Rectal smooth muscle tissue (tissue), 1 donor: Measurements from ENCODE around the gene FHOD1.
A peak's percentile ranks its signal among the peaks of the same experiment; 100 is the strongest.

Experiments used
- H3K27ac ChIP-seq: one replicate; pipeline ENCODE4 v1.7.0; 2013; ENCODE audit warnings: low read depth, low read length, inconsistent platforms
- H3K27me3 ChIP-seq: one replicate; pipeline ENCODE4 v1.7.0; 2013; ENCODE audit warnings: low read length; ENCODE audit not compliant: control insufficient read depth, insufficient read depth
- H3K36me3 ChIP-seq: one replicate; pipeline ENCODE4 v1.7.0; 2013; ENCODE audit warnings: low read length; ENCODE audit not compliant: control insufficient read depth, insufficient read depth
- H3K4me1 ChIP-seq: one replicate; pipeline ENCODE4 v1.7.0; 2013; ENCODE audit warnings: low read length; ENCODE audit not compliant: control insufficient read depth, insufficient read depth
- H3K4me3 ChIP-seq: one replicate; pipeline ENCODE4 v1.7.0; 2013; ENCODE audit warnings: low read length
- H3K9ac ChIP-seq: one replicate; pipeline ENCODE4 v1.7.0; 2013; ENCODE audit warnings: low read length

FHOD1 gene

DNA sequence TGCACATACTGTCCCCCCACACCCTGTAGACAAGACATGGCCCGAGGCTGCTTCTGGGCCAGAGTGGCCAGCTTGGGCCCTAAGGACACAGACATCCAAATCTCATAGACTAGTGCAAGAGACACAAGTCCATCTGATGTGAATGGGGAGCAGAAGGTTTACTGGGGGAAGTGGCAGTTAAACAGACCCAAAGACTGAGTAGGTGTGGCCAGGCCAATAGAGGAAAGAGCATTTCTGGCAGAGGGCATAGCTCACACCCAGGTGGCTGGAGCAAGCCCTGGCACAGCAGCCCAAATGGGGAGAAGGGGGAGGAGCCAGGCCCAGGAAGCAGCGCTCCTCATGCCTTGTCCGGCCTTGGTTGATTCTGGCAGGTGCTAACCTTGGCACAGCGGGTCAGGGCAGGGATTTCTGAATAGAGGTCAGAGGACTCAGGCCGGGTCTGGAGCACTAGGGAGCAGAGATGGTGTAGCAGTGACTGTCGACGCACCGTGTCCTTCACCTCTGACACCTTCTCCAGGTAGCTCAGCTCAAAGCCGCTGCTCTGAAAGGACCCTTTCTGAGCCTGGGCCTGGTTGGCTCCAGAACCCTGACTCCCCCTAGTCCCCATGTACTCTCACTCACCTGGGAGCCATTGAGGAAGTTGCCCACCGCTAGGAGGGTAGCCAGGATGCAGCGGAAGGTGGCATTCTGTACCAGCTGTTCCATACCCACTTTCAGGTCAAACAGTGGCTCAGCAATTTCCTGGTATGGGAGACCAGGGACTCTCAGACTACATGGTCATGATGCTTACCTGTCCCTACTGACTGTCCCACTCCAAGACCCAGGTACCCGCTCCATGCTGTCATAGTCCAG lies 16.2 kb downstream of the FHOD1 start:
- Histone ChIP-seq H3K27me3 (no peaks in the 10 kb centered on the region), H3K27ac (no peak overlapping the region), H3K9ac (no peak overlapping the region), H3K36me3 (peaks cover 36% of the 10 kb centered on the region), H3K4me1 (peaks cover 6% of the 10 kb centered on the region), H3K4me3 (no peak overlapping the region)

DNA sequence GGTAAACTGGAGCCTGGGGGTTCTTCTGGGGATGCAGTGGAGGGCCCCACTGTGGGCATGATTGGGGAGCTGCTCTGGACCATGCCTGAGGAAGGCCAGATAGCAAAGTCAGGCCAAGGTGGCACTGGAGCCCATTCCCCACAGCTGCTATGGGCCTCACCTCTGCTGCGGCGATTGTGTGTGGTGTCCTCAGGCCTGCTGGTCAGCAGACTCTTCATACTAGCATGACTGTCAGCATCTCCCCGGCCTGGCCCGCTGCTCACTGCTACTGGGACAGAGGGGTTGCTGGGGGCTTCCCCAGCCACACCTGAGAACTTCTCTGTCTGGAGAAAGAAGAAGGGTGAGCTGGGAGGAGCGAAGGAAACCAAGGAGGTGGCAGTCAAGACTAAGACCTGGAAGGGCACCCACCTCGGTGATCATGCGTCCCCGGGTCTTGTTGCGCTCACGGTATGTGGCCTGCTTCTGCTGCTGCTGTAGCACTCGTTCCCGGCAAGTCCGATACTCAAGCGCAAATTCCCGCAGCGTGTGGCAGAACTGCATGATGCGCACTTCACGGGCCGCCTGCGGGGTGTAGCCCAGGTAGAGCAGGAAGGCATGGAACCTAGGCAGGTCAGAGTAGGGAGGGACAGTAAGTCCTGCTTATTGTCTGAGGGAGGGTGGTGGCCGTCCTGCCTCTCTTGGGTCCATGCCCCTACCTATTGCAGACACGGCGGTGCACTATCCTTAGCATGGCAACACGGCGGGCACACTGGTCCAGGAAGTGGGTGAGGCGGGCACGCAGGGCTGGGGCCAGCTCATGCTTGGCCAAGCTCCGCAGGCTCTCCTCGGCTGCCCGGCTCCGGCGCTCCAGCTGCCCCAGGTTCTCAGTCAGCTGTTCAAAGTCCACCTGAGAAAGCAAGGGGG lies 17.1 kb downstream of the FHOD1 start:
- no peak overlapping the region for H3K9ac ChIP-seq
- no peaks in the 10 kb centered on the region for H3K27me3 ChIP-seq
- no peak overlapping the region for H3K4me3 ChIP-seq
- H3K36me3 ChIP-seq, result peaks cover 31% of the 10 kb centered on the region
- peaks cover 8% of the 10 kb centered on the region for H3K4me1 ChIP-seq
- H3K27ac ChIP-seq, result no peak overlapping the region

DNA sequence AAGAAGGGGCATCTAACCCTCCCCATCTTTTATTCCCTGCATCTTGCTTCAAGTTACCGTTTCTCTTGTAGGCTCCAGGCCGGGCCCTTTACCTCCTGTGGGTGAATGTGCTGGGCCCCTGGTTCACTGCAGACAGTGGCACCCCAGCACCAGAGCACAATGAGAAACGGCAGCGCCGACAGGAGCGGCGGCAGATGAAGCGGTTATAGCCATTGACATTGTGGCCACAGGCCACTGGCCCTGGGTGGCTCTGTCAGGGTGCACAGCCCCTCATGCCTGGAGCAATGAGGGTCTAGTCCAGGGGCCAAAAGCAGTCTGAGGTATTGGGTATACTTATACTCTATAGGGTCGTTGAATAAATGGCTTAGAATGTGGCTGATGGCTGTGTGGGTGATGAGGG lies 18.4 kb downstream of the FHOD1 start:
- H3K9ac ChIP-seq, result no peak overlapping the region
- H3K36me3 ChIP-seq, result peaks cover 23% of the 10 kb centered on the region
- H3K27ac ChIP-seq, result no peak overlapping the region
- H3K27me3 ChIP-seq, result no peaks in the 10 kb centered on the region
- peaks cover 8% of the 10 kb centered on the region for H3K4me1 ChIP-seq
- no peak overlapping the region for H3K4me3 ChIP-seq

GRCh38 chr16:67228034-67228785 lies 19.1 kb downstream of the FHOD1 start:
- Histone ChIP-seq H3K9ac (no peak overlapping the region), H3K27ac (no peak overlapping the region), H3K4me1 (peaks cover 8% of the 10 kb centered on the region), H3K27me3 (no peaks in the 10 kb centered on the region), H3K36me3 (peaks cover 23% of the 10 kb centered on the region), H3K4me3 (peak overlapping the region; percentile 96)

GRCh38 chr16:67227567-67227921 lies 19.7 kb downstream of the FHOD1 start:
- Histone ChIP-seq H3K9ac (peak overlapping the region; percentile 92), H3K36me3 (peaks cover 23% of the 10 kb centered on the region), H3K4me1 (peaks cover 8% of the 10 kb centered on the region)

GRCh38 chr16:67226804-67227566 lies 20.3 kb downstream of the FHOD1 start, which contains the start of gene TMEM208:
TMEM208 (plus strand) TSS chr16:67227130; CDS start chr16:67227219, 89 bp downstream.
- H3K36me3 ChIP-seq, result peaks cover 23% of the 10 kb centered on the region
- H3K27me3 ChIP-seq, result no peaks in the 10 kb centered on the region
- H3K9ac ChIP-seq, result peak within 1 kb of the TSS; percentile 92
- peak within 1 kb of the TSS; percentile 81 for H3K27ac ChIP-seq
- H3K4me3 ChIP-seq, result peak within 1 kb of the TSS; percentile 96
- H3K4me1 ChIP-seq, result peaks cover 8% of the 10 kb centered on the region

More at GRCh38 chr16:67227567-67227921, 19.7 kb downstream of the FHOD1 start:
- Histone ChIP-seq H3K27me3 (no peaks in the 10 kb centered on the region), H3K27ac (peak overlapping the region; percentile 81), H3K4me3 (peak overlapping the region; percentile 96)

GRCh38 chr16:67226295-67226803 lies 20.9 kb downstream of the FHOD1 start:
- no peaks in the 10 kb centered on the region for H3K27me3 ChIP-seq
- H3K9ac ChIP-seq, result peak overlapping the region; percentile 60
- H3K27ac ChIP-seq, result peak overlapping the region; percentile 81
- peaks cover 8% of the 10 kb centered on the region for H3K4me1 ChIP-seq
- H3K36me3 ChIP-seq, result peaks cover 23% of the 10 kb centered on the region
- H3K4me3 ChIP-seq, result peak overlapping the region; percentile 96

DNA sequence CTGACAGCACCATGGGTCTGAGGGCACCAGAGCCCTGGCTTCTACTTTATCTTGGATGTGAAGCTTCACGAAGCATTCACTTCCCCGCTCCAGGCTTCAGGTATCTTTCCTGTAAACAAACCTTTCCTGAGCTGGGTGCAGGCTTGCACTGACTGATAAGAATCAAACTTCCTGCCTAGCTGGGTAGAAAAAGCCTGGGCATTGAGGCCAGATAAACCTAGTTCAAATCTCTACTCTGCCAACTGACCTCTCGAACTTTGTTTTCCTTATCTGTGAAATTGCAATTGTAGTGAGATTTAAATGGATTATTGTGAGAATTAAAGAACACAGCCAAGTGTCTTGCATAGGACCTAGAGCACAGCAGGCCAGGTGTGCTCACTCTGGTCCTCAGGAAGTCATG lies 23.3 kb downstream of the FHOD1 start:
- no peaks in the 10 kb centered on the region for H3K27me3 ChIP-seq
- H3K4me3 ChIP-seq, result no peak overlapping the region
- H3K4me1 ChIP-seq, result peaks cover 8% of the 10 kb centered on the region
- no peak overlapping the region for H3K9ac ChIP-seq
- peaks cover under 1% of the 10 kb centered on the region for H3K36me3 ChIP-seq
- no peak overlapping the region for H3K27ac ChIP-seq

DNA sequence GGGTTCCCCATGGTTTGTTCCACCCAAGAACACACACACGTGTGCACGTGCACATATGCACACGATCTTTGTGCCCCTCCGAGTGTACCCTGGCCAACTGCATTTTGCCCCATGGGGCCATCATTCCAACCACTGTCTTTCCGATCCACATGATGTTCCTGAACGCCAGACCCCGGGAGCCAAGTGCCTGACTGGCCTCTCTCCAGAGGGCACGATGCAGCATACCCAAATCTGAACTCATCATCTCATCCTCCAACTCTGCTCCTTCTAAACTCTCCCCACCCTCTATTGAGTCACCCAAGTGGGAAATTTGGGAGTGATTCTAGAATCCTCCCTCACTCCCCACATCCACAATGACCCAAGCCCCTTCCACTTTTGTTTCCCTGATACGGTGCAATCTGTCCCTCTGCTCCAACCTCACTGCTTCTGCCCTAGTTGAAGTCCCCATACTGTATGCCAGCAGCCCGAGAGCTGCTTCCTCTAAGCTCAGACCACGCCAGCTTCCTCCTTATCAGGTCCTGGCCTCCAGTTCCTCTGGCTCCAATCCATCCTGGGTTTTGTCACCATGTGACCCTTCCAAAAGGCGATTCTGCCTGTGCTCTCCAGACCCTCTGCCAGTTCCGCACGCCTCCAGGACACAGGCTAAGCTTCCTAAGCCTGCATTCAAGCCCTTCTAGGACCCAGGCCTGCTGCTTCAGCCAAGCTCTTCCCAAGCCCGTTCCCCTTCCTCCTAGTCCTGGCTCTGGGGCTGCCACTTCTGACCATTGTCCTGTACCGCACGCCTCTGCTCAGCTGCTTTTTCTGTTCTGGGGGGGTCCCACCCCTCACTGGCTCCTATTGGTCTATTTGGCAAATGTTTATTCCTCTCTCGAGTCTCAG lies 30.4 kb downstream of the FHOD1 start:
- Histone ChIP-seq H3K27ac (no peak overlapping the region), H3K4me3 (no peak overlapping the region), H3K9ac (no peak overlapping the region), H3K27me3 (no peaks in the 10 kb centered on the region), H3K36me3 (no peaks in the 10 kb centered on the region), H3K4me1 (no peaks in the 10 kb centered on the region)

- no peaks in the 10 kb centered on the region for H3K4me1 ChIP-seq
- H3K27me3 ChIP-seq, result no peaks in the 10 kb centered on the region
- H3K9ac ChIP-seq, result no peak overlapping the region
- H3K27ac ChIP-seq, result no peak overlapping the region
- H3K36me3 ChIP-seq, result no peaks in the 10 kb centered on the region
- H3K4me3 ChIP-seq, result no peak overlapping the region
Measured at GRCh38 chr16:67215706-67216105, 31.6 kb downstream of the FHOD1 start.
